ENCODE measurements around the gene KAZN.

KAZN gene

DNA sequence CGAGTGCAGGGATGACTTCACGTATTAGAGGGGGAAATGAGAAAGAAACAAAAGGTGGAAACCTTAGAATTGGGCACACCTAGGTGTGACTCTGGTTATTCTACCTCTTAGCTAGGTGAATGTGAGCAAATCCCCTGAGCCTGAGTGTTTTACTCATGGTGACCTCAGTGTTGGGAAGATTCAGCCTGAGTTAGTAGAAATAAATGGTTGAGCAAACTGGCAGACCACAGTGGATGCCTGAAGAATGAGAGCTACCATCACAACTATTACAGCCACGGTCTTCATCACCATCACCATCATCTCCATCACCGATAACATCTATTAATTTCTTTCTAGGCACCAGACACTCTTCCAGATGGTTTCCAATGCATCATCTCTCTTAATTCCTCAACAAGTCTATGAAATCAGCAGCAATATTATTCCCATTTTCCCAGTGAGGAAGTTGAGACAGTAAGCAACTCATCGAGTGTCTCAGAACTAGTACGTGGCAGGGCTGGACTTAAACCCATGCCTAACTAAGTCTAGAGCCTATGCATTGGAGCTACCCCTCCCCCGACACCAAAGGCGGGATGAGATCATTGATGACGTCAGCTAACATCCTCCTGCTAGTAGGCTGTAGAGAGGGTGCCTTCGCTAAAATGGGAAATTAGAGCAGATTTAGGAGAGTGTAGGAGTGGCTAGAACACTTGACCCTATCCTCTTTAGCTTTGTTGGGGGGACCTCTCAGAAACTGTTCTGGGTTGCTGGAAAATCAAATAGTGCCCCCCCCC lies 7.9 kb upstream of the KAZN start:
- DNase-seq, result no peak

DNA sequence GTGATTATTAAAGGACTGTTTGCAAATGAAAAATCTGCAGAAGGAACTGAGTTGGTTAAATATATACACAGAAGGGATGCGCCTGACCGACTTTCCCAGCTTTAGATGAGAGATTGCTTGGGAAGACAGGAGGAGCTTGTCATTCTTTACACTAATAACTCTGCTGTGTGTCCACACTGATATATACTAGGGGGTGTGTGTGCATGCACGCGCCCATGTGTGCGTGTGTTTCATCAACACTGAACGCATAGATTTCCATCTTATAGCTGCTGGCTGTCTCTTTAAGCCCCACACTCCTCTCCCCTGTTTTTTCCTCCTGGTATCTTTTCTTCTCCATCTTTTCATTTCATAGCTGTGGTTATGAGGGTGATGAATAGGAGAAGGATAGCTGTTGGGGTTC lies 6.9 kb upstream of the KAZN start:
- DNase-seq, result no peak

DNA sequence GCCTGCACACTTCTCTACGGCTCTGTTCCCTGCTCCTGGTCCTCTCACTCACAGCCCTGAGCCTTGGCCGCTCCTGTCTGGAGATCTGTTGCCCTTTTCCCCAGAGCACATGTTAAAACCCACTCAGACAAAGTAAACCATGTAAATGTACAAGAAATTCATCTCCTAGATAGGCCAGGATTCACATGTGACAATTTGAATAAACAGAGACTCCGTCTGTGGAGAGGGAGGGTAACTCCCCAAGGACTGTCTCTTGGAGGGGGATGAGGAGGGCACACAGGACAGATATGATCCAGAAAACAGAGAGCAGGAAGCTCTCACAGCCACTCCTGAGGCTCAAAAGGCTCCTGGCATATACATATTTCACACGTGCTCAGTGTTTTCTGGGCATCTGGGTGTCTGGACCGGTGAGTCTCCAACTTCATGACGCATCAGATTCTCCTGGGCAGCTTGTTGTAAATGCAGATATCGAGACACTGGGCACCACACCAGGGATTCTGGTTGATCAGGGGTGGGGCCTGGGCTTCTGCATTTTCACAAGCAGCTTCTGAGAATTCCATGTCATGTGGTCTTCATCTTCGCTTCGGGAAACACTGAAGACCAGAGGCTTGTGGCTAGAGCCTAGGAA lies 6.4 kb upstream of the KAZN start:
- no peak for DNase-seq

DNA sequence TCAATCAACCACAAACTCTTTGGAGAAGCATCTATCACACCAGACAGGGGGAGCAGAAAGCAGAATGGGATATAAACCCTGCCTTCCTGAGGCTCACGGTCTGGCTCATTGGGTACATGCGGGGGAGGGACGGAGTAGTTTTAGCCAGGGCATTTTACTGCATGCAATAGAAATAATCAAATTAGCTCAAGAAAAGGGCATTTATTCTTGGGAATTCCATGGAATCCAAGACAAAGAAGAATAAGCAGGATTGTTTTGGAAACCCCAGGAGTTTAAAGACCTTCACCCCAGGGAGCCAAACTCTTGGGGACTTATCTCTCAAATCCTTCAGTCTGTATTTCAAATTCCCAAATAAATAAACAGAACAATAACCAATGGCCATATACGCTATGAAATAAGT lies 5.2 kb upstream of the KAZN start:
- DNase-seq, result no peak

- DNase-seq, result no peak
These were observed 4.4 kb upstream of the KAZN start for GRCh38 chr1:14594045-14594444.

DNA sequence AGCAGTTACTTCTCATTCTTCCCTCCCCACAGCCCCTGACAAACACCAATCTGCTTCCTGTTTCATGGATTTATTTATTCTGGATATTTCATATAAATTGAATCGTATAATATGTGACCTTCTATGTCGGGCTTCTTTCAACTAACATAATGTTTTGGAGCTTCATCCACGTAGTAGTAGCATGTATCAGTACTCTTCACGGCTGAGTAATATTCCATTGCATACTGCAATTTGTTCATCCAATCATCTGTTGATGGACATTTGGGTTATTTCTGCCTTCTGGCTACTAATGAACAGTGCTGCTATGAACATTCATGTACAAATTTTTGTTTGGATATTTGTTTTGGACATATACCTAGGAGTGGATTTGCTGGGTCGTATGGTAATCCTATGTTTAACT lies 1.9 kb upstream of the KAZN start:
- DNase-seq, result no peak

GRCh38 chr1:14597343-14598006 lies 1.0 kb upstream of the KAZN start:
- DNase-seq, result no peak

DNA sequence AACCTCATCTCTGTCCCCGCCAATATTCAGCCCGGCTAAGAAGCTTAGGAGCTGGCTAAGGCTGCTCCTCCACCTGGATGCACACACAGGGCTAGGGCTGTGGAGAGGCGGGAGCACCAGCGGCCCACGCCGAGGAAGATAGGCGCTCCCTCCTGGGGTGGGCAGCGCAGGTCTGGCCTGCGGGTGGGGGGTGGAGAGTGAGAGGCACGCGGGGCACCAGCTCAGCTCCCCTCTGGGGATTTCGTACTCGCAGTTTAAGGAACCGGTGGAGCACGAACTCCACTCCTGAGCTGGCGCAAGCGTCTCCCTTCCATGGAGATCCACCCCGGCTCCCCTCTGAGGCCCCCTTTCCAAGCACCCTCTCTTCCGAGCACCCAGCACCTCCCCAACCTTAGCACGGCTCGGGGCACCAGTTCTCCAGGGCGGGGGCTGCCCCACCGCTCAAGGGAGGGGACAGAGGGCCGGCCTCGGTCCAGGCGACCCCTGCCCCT lies 433 bp upstream of the KAZN start:
- no peak for DNase-seq

GRCh38 chr1:14599183-14599791 lies 802 bp downstream of the KAZN start:
- no peak for DNase-seq

DNA sequence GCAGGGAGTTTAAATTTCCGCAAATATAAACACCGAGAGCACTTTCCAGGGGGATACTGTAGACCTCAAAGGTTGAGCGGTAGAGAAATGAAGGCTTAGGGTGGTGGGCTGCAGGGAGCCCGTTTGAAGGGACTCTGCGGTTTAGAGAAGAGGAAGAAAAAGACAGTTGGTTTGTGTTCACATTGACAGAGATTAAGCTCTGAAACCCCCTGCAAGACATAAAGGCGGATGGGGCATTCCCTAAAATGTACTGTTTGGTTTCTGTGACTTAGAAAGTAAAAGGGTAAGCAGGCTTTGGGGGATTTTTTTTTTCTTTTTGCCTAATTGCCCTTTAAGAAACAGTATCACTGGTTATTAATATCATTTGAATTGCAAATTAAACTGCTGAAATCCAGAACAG lies 1.3 kb downstream of the KAZN start:
- no peak for DNase-seq

DNA sequence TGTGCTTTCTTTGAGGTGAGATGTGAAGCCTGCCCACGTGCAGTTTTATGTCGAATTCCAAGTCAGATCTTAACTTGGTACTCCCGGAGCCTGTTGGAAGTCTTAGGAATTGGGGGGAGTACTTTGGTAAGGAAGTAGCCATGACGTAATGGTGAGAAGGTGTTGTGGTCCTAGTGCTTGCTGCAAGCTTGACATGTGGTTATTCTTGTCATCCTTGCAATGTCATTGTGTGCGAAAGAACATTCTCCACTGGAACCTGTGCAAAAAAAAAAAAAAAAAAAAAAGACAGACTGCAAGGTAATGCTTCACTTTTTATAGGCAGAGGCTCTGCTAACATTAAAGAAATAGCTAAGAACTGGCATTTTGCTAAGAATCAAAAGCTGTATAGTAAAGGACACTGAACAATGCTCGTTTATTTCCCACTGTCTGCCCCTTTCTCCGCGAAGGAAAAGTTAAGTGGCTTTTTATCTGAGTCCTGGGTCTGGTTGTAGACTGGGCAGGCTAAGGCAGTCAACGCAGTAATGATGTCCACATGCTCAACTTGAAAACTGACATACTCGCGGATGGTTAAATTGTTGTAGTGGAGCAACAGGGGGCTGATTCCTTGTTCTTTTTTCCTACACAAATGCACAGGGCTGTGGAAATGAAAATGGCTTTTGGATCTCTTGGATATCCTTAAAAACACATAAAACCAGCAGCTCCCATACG lies 2.1 kb downstream of the KAZN start:
- DNase-seq, result no peak

- DNase-seq, result no peak
These were observed 3.7 kb downstream of the KAZN start for GRCh38 chr1:14602136-14602535.

- DNase-seq, result no peak
These were observed 5.2 kb downstream of the KAZN start for GRCh38 chr1:14603645-14604044.

DNA sequence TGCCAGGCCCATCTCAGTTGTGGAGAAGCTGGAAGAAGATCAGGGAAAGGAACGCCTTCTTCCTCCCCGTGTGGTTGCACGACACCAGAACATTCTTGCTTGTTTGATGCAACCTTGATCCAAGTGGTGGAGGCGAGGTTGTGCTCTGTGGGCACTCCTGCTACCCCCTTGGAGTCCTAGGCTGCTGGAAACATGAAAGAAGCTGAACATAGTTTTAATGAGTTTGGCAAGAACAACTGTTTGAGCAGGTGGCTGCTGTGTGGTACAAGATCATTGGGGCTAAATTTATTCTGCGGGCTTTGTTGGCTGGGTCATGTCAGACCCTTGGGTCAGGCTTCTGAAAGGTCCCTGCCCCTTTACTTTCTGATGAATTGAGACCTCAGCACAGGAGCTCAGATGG lies 5.9 kb downstream of the KAZN start:
- DNase-seq, result no peak

- no peak for DNase-seq
These were observed 7.5 kb downstream of the KAZN start for GRCh38 chr1:14605945-14606344.

DNA sequence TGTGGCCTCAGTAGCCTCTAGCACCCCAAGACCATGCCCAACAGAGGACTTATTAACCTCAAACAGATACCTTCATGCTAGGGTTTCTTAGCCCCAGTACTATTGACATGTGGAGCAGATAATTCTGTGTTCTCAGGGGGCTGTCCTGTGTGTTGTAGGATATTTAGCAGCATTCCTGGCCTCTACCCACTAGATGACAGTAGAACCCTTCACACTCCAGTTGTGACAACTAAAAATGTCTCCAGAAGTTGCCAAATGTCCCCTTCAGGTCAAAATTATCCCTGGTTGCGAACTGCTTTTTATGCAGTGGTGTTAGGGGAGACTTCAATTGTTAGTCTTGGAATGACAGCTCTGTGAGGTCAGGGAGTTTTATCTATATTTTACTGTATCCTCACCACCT lies 8.1 kb downstream of the KAZN start:
- no peak for DNase-seq

- no peak for DNase-seq
These were observed 8.8 kb downstream of the KAZN start for GRCh38 chr1:14607295-14607694.

- no peak for DNase-seq
These were observed 9.8 kb downstream of the KAZN start for GRCh38 chr1:14608308-14608707.

- no peak for DNase-seq
These were observed 12.3 kb downstream of the KAZN start for GRCh38 chr1:14610761-14611160.

DNA sequence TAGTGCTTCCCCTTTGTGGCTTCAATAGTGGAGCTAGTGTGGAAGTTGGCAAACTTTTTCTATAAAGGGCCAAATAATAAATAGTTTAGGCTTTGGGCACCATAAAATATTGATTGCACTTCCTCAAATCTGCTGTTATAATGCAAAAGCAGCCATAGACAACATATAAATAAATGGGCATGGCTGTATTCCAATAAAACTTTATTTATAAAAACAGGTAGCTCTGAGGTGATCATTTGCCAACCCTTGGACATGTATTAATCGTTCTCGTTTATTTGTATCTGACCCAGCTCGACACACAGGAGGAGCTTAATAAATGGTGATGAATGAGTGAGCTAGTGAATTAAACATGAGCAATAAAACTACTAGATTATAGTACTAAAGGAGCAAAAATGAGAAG lies 13.3 kb downstream of the KAZN start:
- no peak for DNase-seq

GRCh38 chr1:14612256-14612655 lies 13.8 kb downstream of the KAZN start:
- no peak for DNase-seq

DNA sequence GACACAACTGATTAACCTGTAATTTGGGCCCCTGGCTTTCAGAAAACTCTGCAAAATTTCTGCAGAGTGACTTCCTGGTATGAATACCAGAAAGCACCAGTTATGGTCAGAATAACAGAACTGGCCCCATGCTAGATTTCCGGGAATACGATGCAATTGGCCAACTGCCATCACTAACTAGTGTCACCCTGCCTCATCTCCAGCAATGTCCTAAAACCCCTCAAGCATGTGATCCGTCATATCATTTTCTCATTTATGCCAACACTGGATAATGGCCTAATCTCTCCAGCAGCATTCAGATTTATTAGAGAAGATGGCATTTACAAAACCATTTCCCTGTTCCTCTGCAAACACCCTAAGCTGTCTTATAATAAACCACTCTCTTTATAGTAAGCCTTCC lies 15.4 kb downstream of the KAZN start:
- DNase-seq, result no peak

- DNase-seq, result no peak
These were observed 15.9 kb downstream of the KAZN start for GRCh38 chr1:14614341-14614740.

All from stimulated activated CD4-positive, alpha-beta T cell treated with anti-CD3 and anti-CD28 coated beads, Interleukin-15, amount 100 ng/mL, for 24 hours (primary cell).